ENCODE measurements around the gene TCAIM. TPM values are rescaled to one million over a fixed set of nuclear protein-coding genes. Genes with fewer than 3 reads are reported as not detected.

The TCAIM gene
- total and polyA plus RNA-seq, 9 of the 15 experiments (the other 6 are each of a cell fraction or from before 2014, with no cell fraction given) = 19.7 to 53.3 (median 36.9) TPM

- TF ChIP-seq, protein P1, sequence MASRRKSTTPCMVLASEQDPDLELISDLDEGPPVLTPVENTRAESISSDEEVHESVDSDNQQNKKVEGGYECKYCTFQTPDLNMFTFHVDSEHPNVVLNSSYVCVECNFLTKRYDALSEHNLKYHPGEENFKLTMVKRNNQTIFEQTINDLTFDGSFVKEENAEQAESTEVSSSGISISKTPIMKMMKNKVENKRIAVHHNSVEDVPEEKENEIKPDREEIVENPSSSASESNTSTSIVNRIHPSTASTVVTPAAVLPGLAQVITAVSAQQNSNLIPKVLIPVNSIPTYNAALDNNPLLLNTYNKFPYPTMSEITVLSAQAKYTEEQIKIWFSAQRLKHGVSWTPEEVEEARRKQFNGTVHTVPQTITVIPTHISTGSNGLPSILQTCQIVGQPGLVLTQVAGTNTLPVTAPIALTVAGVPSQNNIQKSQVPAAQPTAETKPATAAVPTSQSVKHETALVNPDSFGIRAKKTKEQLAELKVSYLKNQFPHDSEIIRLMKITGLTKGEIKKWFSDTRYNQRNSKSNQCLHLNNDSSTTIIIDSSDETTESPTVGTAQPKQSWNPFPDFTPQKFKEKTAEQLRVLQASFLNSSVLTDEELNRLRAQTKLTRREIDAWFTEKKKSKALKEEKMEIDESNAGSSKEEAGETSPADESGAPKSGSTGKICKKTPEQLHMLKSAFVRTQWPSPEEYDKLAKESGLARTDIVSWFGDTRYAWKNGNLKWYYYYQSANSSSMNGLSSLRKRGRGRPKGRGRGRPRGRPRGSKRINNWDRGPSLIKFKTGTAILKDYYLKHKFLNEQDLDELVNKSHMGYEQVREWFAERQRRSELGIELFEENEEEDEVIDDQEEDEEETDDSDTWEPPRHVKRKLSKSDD (conservative IDR thresholded peaks at IDR 0.05; ENCODE audit: low read length) = no peak
- TF ChIP-seq ARID4B (CRISPR knock-in tag; IDR thresholded peaks at IDR 0.05) (peak; percentile 86; the same call in 1 of the 2 replicates), FUS (optimal IDR thresholded peaks at IDR 0.05; ENCODE audit: low read depth, low read length) (peak; percentile 37), U2AF1 (optimal IDR thresholded peaks at IDR 0.05; ENCODE audit: low read depth, low read length) (peak; percentile 42), ZNF146 (CRISPR knock-in tag; IDR thresholded peaks at IDR 0.05; ENCODE audit: unreplicated experiment) (no peak), ERF (CRISPR knock-in tag; IDR thresholded peaks at IDR 0.05) (peak; percentile 17; the same call in 1 of the 2 replicates), HNRNPL (IDR thresholded peaks at IDR 0.05; ENCODE audit: low read depth, low read length) (peak; percentile 99), TAF7 (tag; IDR thresholded peaks at IDR 0.05) (0 out of 2 replicates have a peak, but pooled peaks have one; percentile 6), POLR2B (IDR thresholded peaks at IDR 0.05; ENCODE audit: low read depth, partially characterized antibody) (peak; percentile 91), TEAD1 (CRISPR knock-in tag; IDR thresholded peaks at IDR 0.05) (peak; percentile 18 to 91; a peak in 2 of 4 replicates), GTF2F1 (IDR thresholded peaks at IDR 0.05; ENCODE audit: low read depth, low read length) (peak; percentile 17), ZBTB7A (IDR thresholded peaks at IDR 0.05; ENCODE audit: borderline replicate concordance, control insufficient read depth, low read depth, low read length) (peak; percentile 95)
- TF ChIP-seq, protein P2, sequence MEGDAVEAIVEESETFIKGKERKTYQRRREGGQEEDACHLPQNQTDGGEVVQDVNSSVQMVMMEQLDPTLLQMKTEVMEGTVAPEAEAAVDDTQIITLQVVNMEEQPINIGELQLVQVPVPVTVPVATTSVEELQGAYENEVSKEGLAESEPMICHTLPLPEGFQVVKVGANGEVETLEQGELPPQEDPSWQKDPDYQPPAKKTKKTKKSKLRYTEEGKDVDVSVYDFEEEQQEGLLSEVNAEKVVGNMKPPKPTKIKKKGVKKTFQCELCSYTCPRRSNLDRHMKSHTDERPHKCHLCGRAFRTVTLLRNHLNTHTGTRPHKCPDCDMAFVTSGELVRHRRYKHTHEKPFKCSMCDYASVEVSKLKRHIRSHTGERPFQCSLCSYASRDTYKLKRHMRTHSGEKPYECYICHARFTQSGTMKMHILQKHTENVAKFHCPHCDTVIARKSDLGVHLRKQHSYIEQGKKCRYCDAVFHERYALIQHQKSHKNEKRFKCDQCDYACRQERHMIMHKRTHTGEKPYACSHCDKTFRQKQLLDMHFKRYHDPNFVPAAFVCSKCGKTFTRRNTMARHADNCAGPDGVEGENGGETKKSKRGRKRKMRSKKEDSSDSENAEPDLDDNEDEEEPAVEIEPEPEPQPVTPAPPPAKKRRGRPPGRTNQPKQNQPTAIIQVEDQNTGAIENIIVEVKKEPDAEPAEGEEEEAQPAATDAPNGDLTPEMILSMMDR (IDR thresholded peaks at IDR 0.05 in 2 of 3, conservative IDR thresholded peaks at IDR 0.05 in 1 of 3; ENCODE audit: insufficient read depth in 2 of 3, low read depth in 1 of 3, low read length in 3 of 3) = 0 out of 6 replicates have a peak, but pooled peaks of 1 of the 3 experiments have one; percentile 5
- TF ChIP-seq, protein P3, sequence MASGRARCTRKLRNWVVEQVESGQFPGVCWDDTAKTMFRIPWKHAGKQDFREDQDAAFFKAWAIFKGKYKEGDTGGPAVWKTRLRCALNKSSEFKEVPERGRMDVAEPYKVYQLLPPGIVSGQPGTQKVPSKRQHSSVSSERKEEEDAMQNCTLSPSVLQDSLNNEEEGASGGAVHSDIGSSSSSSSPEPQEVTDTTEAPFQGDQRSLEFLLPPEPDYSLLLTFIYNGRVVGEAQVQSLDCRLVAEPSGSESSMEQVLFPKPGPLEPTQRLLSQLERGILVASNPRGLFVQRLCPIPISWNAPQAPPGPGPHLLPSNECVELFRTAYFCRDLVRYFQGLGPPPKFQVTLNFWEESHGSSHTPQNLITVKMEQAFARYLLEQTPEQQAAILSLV (tag; IDR thresholded peaks at IDR 0.05) = no peak
Measured at GRCh38 chr3:44338010-44338827, at the start of gene TCAIM (continued).

All from K562 (cell line).